HG03095 (cell line): ENCODE measurements around the gene NCAPD3.

Experiments used
- ATAC-seq: cut with Tn5 transposase; IDR thresholded peaks from one replicate; pipeline ENCODE4 v1.9.1; 2021; ENCODE audit warnings: moderate library complexity; ENCODE audit not compliant: unreplicated experiment

NCAPD3 gene

DNA sequence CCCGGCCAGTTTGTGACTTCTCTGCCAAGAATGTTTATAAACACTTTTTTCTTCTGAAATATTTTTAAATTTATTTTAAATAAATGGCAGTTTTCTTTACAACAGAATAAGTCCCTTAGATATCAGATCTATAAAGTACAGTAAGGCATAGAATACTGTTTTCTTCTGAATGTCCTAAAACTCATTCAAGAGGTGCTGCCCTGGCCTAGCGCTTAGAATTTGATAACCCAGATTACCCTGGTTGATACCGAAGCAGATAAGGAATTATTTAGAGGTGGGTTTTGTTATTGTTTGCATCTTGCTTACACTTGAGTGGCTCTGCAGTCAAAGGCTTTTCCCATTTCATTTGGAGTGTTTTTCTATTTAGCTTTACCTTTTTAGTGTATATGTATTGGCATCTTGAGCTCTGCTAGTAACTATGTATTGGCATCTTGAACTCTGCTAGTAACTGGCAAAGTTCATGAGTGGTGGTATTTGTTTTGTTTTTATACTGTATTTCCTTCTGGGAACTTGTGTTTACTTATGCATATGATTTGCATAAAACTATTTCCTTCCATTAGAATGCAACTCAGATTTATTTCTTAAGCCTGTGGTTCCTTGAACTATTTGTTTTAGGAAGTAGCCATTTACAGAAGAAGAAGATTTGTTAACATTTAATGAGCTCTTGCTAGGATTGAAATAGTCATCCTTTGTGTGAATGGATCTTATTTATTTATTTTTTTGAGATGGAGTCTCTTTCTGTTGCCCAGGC, 30.8 kb upstream of the NCAPD3 start:
- ATAC-seq, result no peak

DNA sequence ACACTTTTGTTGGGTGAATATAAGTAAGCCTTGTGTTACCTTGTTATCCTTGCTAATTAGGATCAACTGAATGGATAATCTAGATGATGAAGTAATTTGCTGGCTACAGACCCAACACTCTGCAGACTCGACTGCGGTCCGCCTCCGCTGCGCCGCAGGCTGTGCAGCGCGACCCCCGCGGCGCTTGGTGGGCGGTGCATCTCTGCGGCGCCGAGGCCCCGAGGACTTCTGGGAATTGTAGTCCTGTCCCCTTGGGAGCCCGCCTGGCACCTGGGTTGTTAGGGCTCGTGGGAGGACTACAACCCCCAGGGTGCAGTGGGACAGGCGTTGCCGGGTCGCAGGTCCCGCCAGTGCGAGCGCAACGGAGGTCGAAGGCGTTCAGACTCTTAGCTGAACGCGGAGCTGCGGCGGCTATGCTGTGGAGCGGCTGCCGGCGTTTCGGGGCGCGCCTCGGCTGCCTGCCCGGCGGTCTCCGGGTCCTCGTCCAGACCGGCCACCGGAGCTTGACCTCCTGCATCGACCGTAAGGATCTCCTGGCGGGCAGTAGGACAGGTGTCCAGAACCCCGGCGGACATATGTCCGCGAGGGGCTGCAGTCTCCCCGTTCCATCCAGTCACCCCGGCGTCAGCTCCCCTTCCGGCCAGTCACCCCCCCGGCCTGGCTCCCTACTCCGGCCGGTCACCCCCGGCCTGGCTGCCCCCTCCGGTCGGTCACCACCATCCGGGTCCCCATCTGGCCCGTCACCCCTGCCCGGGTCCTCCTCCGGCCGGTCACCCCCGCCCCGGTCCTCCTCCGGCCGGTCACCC, 29.6 kb upstream of the NCAPD3 start, which contains the start of the genes ACAD8 and THYN1:
Gene ACAD8, plus strand, starts transcription at position 381 of the 806 bp plus-strand sequence. Its CDS starts 33 bp downstream, at position 414.
Gene THYN1, minus strand, starts transcription at position 165 of the 806 bp plus-strand sequence. CDS start 470 bp downstream, outside the sequence.
- ATAC-seq, result peak; percentile 98

DNA sequence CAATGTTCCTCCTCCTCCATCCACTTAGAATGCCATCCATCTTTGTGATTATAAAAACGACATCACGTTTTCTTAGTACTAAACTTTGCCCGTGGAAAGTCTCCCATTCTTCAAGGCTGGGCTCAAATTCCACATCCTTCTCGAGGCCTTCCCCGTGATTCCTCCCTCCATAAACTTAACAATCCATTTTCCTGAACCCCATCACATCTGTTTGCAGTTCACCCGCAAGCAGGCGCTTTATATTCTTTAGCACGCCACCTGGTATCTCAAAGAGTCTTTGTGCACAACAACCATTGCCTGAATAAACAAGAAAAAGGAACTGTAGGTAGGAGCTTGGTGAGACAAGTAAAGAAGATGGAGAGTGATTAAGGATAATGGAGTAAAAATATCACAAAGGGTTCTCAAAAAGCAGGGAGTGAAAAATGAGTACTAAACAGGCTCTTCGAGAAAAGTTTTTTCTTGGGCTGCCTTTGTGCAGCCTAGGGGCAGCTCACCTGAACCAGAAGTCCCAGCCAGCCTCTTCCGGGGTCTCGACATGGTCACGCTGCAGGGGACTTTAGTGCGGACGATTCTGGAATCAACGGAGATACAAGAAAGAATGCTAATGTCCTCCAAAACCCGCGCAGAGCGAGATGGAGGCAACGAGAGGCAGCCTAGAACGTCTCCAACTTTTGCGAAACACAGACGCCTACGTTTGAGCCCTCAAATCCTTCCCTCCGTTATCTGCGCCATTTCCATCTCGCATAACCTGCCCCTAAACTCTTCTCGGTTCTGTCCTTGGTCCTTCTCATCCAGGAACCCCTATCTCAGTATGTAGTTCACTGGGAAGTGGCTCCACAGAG, 28.8 kb upstream of the NCAPD3 start:
- peak; percentile 20 for ATAC-seq

DNA sequence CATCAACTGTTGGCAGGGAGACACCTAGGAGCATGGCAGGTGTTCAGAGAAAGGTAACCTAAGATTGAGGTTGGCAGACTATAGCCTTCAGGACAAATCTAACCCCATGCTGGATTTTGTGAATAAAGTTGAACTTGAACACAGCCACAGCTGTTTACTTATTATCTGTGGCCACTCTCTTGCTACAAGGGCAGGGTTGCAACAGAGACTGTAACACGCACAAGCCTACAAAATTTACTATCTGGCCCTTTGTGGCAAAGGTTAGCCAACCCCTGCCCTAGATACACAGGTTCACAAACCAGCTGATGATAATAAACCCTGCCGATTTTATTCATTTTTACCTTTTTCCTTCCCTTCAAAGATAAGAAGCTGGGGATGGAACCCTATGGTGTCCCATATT, 26.9 kb upstream of the NCAPD3 start:
- ATAC-seq, result no peak

DNA sequence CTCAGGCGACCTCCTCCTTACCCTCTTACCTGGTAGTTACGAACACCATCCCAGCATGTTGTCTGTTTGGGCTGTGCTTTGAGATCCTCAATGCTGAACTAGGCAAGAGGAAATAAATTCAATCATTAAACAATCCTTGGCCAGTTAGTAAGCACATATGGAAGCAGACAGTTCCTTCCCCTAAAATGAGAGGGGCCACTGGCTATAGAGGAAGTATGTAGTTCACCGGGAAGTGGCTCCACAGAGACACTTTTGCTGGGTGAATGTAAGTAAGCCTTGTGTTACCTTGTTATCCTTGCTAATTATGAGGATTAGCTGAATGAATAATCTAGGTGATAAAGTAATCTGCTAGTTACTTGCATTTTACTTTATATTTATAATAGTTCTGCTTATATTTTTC, 26.5 kb upstream of the NCAPD3 start:
- no peak for ATAC-seq

DNA sequence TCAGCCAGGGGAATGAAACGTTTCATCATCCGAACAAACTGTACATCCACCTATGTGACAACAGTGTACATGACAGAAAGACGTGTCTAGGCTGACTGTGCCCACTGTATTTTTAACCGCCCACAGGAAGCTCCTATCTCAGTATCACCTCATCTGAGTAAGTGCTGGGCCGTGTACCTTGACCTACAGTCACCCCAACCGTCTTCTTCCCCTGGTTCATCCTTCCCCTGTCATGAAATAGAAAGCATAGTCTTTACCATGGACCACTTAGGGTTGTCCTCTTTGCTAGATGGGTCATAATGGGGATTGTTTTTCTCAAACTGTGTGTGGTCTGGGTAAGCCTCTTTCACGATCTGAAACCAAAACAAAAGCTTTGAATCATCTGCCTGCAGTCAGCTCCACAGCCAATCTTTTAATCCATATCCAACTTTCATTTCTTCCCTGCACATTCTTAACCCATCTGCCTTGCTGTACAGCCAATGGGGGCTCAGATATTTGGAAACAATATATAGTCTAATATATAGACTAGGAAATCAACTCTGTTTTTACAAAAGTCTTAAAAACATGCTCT, 25.2 kb upstream of the NCAPD3 start:
- no peak for ATAC-seq

DNA sequence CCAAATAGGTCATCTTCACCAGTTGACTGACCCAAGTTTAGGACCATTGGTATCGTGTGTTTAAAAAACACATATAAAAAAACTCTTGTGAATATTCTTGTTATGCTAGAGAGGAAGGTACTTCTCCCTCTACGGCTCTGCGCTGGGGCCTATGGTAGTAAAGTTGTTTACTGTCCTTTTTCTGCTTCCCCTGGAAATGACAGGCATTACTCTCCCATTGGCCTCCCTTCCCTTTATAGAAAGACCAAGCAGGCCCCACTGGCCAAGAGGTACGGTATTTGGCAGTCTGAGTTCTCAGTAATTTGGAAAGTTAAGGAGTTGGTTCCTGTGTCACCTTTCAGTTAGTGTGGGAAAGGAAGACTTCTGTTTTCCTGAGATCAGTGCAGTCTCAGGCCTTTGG, 22.9 kb upstream of the NCAPD3 start:
- ATAC-seq, result no peak

DNA sequence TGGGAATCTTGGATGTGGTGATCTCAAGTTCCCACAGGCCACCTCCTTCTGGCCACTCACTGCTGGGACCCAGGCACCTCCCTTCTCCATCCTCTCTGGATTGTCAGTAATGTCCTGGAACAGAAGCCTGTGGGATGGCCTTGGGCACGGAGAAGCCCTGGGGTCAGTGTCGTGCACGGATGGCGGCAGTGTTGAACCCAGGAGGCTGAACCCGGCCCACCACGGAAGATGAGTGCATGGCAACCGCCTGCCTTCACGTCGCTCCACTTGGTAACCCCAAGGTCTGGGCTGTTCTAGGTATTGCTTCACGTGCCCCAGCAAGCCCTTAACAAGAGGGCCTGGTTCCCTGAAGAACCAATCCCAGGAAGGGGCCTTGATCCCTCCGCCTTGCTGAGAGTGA, 22.3 kb upstream of the NCAPD3 start:
- ATAC-seq, result no peak

DNA sequence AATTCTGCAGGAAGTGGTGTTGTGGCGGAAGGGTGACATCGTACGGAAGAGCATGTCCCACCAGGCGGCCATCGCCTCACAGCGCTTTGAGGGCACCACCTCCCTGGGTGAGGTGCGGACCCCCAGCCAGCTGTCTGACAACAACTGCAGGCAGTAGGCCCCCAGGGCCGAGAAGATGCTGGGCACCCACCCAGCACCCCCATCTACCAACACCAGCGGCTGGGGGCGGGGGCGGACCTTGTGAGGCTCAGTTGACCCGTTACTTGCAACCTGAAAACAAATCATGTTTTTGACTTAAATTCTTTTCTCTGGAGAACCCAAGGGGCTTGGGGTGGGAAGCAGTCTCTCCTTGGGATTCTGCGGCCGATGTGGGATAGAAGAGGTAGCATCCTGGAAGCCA, 21.7 kb upstream of the NCAPD3 start:
- no peak for ATAC-seq

DNA sequence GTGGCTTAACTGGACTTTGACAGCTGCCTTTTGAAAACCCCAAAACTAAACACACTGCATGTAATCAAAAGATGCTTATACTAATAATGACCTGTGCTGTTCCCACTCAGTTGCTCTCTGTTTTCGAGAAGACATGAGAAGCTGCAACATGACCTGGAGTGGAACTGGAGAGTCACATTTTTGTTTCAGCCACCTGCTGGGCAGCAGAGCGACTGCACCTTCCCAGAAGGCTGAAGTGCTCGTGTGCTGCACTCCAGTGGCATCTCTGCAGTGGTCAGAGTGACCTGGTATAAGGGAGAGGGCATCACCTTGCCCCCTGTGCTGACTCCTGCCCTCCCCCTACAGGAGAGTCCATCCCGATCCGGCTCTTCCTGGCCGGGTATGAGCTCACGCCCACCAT, 20.8 kb upstream of the NCAPD3 start:
- ATAC-seq, result peak; percentile 73

DNA sequence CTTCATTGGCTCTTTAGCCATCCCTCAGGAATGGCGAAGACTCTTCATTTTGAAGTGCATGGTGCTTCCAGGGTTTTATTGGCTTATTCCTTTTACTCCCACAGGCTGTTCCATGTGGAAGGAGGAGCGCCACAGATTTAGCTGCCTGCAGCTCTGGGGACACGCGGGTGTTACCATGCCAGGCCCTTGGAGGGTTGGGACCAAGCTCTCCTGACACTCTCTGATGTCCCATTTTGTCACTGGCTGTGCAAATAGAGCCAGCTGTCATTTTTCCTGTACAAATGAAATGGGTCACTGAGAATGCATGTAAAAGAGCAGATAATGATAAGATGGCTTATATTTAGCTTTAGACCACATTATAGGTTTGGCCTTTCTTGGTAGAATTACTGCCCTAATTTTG, 20.1 kb upstream of the NCAPD3 start:
- no peak for ATAC-seq

DNA sequence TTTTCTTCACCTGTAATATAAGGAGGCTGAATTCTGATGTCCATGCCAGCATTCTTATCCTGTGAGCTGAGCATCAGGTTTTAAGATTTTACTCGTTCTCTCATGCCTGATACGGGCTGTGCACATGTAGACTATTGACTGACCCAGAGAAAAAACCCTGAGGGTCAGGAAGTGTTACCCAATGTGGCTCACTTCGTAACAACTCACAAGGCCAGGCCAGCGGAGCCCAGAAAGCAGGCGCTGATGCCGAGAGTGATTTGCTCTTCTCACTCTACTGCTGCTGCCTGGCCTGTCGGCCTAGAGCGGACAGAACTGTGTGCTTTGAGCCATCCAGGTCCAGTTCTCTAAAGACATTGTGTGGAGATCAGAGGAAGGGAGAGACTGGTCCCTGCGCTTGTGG, 18.6 kb upstream of the NCAPD3 start:
- no peak for ATAC-seq

DNA sequence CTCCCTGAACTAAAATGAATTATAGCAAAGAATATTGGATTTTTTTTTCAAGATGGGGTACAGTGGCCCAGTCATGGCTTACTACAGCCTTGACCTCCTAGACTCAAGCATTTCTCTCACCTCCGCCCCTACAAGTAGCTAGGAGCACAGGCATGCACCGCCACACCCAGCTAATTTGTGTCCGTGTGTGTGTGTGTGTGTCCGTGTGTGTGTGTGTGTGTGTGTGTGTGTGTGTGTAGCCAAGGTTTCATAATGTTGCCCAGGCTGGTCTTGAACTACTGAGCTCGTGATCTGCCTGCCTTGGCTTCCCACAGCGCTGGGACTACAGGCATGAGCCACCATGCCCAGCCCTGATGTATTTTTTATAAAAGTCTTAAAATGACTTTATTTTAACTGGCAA, 16.8 kb upstream of the NCAPD3 start:
- ATAC-seq, result no peak

DNA sequence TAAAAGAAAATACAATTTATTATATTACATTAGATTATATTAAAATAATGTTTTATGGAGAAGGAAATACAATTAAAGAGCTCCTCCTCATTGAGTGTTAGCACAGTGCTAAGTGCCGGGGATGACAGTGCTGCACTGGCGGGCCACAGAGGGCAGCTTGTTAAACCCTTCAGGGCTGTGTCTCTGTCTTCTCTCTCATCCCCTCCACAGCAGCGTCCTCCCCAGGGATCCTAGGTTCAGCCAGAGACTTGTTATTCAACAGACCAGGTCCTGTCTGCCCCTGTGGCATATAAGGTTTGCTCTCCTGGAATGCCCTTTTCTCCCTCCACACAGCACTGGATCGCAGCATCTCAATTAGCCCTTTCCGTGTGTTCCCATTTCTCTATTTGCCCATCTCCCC, 15.2 kb upstream of the NCAPD3 start:
- ATAC-seq, result no peak

DNA sequence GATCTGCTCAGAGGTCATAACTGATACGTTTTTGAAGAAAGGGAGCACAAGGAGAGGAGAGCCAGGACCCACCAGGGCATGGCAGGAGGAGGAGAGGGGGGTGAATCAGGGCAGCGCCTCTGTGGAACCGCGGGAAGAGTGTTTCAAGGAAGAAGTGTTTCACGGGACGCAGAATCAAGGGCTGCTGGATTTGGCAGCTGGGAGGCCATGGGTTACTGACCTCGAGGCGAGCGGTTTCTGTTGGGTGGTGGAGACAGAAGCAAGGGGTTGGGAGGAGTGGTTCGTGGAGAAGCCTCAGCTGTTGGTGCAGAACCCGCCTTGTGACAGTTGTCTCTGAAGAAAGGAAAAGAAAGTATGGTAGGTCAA, 13.8 kb upstream of the NCAPD3 start:
- no peak for ATAC-seq

DNA sequence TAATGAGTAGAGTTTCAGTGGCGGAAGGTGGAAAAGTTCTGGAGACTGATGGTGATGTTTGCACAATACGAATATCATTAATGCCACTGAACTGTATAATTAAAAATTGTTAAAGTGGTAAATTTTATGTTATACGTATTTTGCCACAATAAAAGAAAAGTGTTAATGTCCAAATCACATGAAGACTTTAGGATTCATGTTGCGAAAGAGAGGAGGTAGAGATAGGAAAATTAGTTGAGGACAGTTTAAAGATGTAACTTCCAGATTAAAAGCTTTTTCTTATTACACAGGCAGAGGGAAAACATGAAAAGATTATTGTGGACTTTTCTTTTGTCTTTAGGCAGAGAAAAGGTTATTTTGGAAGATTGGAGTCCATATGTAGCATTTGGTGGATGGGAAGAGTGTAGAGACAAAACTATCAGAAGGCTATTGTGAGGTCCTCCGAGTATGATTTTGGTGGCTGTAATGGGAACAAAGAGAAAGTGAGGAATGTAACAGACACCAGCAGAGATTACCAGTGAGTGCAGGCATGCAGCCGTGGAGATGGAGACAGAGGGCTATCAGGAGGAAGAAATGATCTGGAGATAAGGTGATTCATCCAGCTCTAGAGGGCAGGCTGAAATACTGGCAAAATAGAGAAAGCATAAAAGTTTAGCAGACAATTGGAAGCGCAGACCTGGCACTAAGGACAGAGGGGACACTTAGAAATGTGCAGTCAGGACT, 13.2 kb upstream of the NCAPD3 start:
- no peak for ATAC-seq

DNA sequence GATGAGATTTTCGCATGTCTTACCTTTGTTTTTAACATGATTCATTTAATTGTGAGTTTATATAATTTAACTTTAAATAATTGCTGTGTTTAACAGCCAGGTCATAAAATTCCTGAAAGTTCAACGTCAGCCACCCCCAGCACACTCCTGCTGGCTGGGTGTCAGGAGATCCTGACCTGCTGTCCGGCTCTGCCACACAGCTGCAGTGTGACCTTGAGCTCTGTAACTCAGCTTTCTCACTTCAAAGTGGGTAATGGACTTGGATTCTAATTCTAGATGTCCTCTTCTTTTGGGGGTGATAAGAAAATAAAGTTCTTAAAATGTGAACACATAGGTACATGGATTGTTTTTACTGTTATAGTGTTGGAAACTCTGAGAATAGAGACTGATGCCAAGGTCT, 11.6 kb upstream of the NCAPD3 start:
- no peak for ATAC-seq

DNA sequence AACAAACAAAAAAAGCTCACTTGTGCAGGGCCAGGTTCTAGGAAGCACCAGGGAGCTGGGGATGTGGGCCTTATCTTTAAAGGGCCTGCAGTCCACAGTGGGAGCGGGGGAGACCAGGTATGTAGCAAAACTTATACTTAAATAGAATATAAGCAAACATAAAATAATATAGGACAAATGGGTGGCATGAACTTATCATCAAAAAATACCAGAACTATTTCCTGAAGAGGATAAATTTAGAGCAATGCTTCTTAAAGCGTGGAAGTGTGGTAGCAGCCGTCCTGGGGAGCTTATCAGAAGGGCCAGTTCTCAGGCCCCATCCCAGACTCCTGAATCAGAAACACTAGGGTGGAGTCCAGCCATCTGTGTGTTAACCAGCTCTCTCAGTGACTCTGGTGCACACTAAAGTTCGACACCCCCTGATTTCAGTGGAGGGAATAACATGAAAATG, 10.0 kb upstream of the NCAPD3 start:
- ATAC-seq, result no peak

DNA sequence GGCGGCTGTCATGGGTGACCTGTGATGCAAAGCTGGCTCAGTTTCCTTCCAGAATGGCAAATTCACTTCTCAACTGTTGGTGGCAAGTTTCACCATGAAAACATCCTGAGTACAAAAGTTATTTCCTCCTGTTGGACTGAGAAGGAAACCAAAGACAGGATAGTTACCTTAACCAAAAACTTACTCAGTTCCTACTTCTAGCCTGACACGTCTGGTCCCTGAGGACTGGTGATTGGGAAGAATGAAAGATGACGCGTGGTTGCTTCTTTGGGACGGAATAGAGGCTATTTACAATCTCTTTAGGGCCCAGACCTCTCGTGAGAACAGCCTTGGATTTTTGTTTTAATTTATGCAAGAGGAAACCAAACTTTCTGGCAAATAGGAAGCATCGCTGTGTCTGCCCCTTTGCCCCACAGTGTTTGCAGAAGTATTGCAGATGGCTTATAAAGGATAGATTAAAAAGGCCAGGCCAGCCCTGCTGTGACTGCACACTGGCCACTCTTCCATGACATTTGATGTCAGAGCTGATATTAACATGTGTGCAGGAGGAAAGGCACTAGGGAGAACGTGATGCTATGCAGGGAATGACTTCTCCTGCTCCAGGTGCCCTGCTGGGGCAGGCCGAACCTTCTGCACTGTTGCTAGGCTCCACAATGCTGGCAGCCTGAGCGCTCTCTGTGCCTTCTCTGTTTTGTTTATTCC, 8.3 kb upstream of the NCAPD3 start:
- no peak for ATAC-seq

DNA sequence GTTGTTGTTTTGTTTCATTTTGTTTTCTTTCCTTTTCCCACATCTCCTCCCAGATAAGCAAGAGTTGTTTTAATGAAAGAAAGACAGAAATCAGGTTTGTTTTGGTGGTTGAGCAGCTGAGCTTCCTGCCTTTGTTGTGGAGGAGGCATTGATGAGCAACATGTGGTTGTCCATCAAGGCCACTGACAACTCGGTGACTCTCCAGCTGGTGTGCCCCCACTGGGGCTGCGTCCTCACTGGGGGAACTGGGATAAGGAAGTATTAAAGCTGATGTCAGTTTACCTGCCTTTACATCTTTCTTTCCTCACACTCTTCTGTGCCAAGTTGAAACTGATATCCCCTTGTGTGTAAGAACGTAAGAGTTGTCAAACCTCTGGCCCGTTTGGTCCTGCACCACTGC, 6.6 kb upstream of the NCAPD3 start:
- no peak for ATAC-seq
